Stomach (tissue), 9 donors: ENCODE results near the gene ZDHHC20. TPM values are rescaled to one million over a fixed set of nuclear protein-coding genes. Genes with fewer than 3 reads are reported as not detected.

Source experiments
- DNase-seq, 2 donors: peaks; one replicate each; pipeline versions ENCODE4 v3.0.0 to v3.0.0-alpha.2; 2013 to 2019
- H3K27ac ChIP-seq, 5 donors: fragments of 200-600 bp in 4 of 5; sonication (generic) in 4 of 5; one replicate each; pipeline ENCODE4 v1.5.1; 2013 to 2019; ENCODE audit warnings: mild to moderate bottlenecking in 1 of 5, moderate library complexity in 1 of 5
- H3K27me3 ChIP-seq, 3 donors: fragments of 200-600 bp; sonication (generic); one replicate each; pipeline ENCODE4 v1.5.1; 2017 to 2019; ENCODE audit warnings: mixed run types in 1 of 3
- H3K36me3 ChIP-seq, 4 donors: fragments of 200-600 bp; sonication (generic); 1 replicate in 3 of 4; 2 replicates in 1 of 4; pipeline ENCODE4 v1.5.1; 2016 to 2019
- H3K4me1 ChIP-seq, 4 donors: fragments of 200-600 bp; sonication (generic); one replicate each; pipeline ENCODE4 v1.5.1; 2016 to 2019
- H3K4me3 ChIP-seq, 4 donors: fragments of 200-600 bp; sonication (generic) in 3 of 4; one replicate each; pipeline ENCODE4 v1.5.1; 2016 to 2019; ENCODE audit warnings: mild to moderate bottlenecking in 1 of 4
- H3K9me3 ChIP-seq, 4 donors: fragments of 200-600 bp; sonication (generic); one replicate each; pipeline ENCODE4 v1.5.1; 2016 to 2019
- EP300 ChIP-seq: sonication (generic); formaldehyde crosslinking; IDR thresholded peaks from one replicate; pipeline ENCODE4 v1.6.1; 2017; ENCODE audit warnings: antibody characterized with exemption
- POLR2A ChIP-seq, 4 donors: fragments of 450-650 bp; IDR thresholded peaks; one replicate each; pipeline ENCODE4 v1.6.1; 2016; ENCODE audit warnings: antibody characterized with exemption in 4 of 4, control low read depth in 2 of 4, mild to moderate bottlenecking in 1 of 4, moderate library complexity in 1 of 4
- POLR2AphosphoS5 ChIP-seq, 3 donors: sonication (generic); formaldehyde crosslinking; IDR thresholded peaks; one replicate each; pipeline ENCODE4 v1.6.1; 2016; ENCODE audit warnings: antibody characterized with exemption in 3 of 3
- WGBS, 5 donors: extraction: QIAGEN DNeasy Blood & Tissue Kit in 3 of 5; methylation state at CpG; one replicate each; pipeline versions ENCODE4 v1.1.5 to v1.1.7; 2013 to 2018; 5-methylcytosine and 5-hydroxymethylcytosine counted together
- intact Hi-C: fragments of 100-400 bp; cut with DNase I; formaldehyde crosslinking; loops from one replicate; pipeline ENCODE4 v1.15.1; 2023; ENCODE audit warnings: low total_unique reads
- polyA plus RNA-seq, 3 donors: library from polyadenylated mRNA; stranded (reverse); fragments of 200-250 nt; gene quantifications; one replicate each; pipeline ENCODE4 v1.2.3, GENCODE V29; 2013
- total RNA-seq, 5 donors: library from RNA; depleted of rRNA; stranded (reverse); fragments of >200 nt; gene quantifications; one replicate each; pipeline versions ENCODE4 v1.1.0 to v1.2.3, GENCODE V29; 2014 to 2016
- TF ChIP-seq, protein P1 (sequence below), 7 experiments: fragments of 450-650 bp in 4 of 7; fragments of 200-600 bp in 3 of 7; sonication (generic) in 3 of 7; IDR thresholded peaks; one replicate each; pipeline ENCODE4 v1.5.1; 2016 to 2019; ENCODE audit warnings: antibody characterized with exemption in 7 of 7, control low read depth in 2 of 7, mild to moderate bottlenecking in 1 of 7
- donor health status: healthy with polysubstance abuse.
- donor health status: Bipolar disorder and iron deficiency.
- donor health status: healthy.

The ZDHHC20 gene
- total and polyA plus RNA-seq, 8 donors: 13.9 to 329 (median 37.7) TPM

GRCh38 chr13:21486322-21486721 lies 27.2 kb upstream of the ZDHHC20 start:
- WGBS, 5 donors: 89 to 98% (median 97%) methylated on average over 4 of the region's 4 CpGs

DNA sequence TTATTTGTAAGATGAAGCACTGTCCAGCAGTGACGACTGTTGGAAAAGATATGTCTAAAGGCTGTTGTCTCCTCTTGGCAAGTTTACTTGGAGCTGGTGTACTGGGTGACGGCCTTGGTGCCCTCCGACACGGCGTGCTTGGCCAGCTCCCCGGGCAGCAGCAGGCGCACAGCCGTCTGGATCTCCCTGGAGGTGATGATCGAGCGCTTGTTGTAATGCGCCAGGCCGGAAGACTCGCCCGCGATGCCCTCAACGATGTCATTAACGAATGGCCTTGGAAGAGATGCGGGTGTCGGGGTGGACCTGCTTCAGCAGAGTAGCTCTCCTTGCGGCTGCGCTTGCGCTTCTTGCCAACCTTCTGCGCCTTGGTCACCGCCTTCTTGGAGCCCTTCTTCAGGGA lies 24.6 kb upstream of the ZDHHC20 start:
- intact Hi-C loops: loop anchor here (10.0 kb wide), 1 partner anchor 379 kb away; no protein-coding TSS in a partner anchor
- H3K36me3 ChIP-seq: peaks cover 0 to under 1% (median under 1%) of the 10 kb centered on the region in 4 donors
- H3K27ac ChIP-seq: no peak overlapping the region
- peaks cover 9 to 34% (median 30%) of the 10 kb centered on the region in 4 donors for H3K9me3 ChIP-seq
- H3K27me3 ChIP-seq: no peaks in the 10 kb centered on the region
- peaks cover 0 to 9% (median 4%) of the 10 kb centered on the region in 4 donors for H3K4me1 ChIP-seq
- H3K4me3 ChIP-seq: no peak overlapping the region
- TF ChIP-seq POLR2A (IDR thresholded peaks at IDR 0.05) (no peak), EP300 (no peak), POLR2AphosphoS5 (IDR thresholded peaks at IDR 0.05) (no peak)
- TF ChIP-seq, protein P1, sequence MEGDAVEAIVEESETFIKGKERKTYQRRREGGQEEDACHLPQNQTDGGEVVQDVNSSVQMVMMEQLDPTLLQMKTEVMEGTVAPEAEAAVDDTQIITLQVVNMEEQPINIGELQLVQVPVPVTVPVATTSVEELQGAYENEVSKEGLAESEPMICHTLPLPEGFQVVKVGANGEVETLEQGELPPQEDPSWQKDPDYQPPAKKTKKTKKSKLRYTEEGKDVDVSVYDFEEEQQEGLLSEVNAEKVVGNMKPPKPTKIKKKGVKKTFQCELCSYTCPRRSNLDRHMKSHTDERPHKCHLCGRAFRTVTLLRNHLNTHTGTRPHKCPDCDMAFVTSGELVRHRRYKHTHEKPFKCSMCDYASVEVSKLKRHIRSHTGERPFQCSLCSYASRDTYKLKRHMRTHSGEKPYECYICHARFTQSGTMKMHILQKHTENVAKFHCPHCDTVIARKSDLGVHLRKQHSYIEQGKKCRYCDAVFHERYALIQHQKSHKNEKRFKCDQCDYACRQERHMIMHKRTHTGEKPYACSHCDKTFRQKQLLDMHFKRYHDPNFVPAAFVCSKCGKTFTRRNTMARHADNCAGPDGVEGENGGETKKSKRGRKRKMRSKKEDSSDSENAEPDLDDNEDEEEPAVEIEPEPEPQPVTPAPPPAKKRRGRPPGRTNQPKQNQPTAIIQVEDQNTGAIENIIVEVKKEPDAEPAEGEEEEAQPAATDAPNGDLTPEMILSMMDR (IDR thresholded peaks at IDR 0.05): no peak
- no peak for DNase-seq
- WGBS, 5 donors: 90 to 92% (median 91%) methylated on average over 18 to 24 of the region's 24 CpGs

More at GRCh38 chr13:21486322-21486721, 27.2 kb upstream of the ZDHHC20 start:
- Histone ChIP-seq H3K4me1 (no peaks in the 10 kb centered on the region), H3K4me3 (no peak overlapping the region), H3K27ac (no peak overlapping the region), H3K9me3 (peaks cover 9 to 37% (median 30%) of the 10 kb centered on the region in 4 donors), H3K36me3 (peaks cover 0 to 22% (median 15%) of the 10 kb centered on the region in 4 donors), H3K27me3 (no peaks in the 10 kb centered on the region)
- intact Hi-C loops: loop anchor here (10.0 kb wide), 1 partner anchor 382 kb away; no protein-coding TSS in a partner anchor
- TF ChIP-seq EP300 (no peak), POLR2AphosphoS5 (IDR thresholded peaks at IDR 0.05) (no peak), POLR2A (IDR thresholded peaks at IDR 0.05) (no peak)
- TF ChIP-seq, protein P1 (IDR thresholded peaks at IDR 0.05): no peak
- DNase-seq: no peak

GRCh38 chr13:21481359-21481758 lies 22.3 kb upstream of the ZDHHC20 start:
- intact Hi-C loops: loop anchor here (10.0 kb wide), 1 partner anchor 377 kb away; no protein-coding TSS in a partner anchor
- Histone ChIP-seq H3K27me3 (no peaks in the 10 kb centered on the region), H3K27ac (no peak overlapping the region), H3K9me3 (peaks cover 1 to 12% (median 11%) of the 10 kb centered on the region in 4 donors), H3K4me3 (no peak overlapping the region), H3K4me1 (peaks cover 0 to 23% (median 11%) of the 10 kb centered on the region in 4 donors), H3K36me3 (no peaks in the 10 kb centered on the region)
- no peak for TF ChIP-seq POLR2AphosphoS5 (IDR thresholded peaks at IDR 0.05)
- TF ChIP-seq, protein P1 (IDR thresholded peaks at IDR 0.05): no peak
- TF ChIP-seq EP300: no peak
- TF ChIP-seq POLR2A (IDR thresholded peaks at IDR 0.05): no peak
- 31 to 52% (median 46%) methylated on average over 6 of the region's 6 CpGs for WGBS, 5 donors
- DNase-seq: peak in 1 of 2 donors; percentile 25

DNA sequence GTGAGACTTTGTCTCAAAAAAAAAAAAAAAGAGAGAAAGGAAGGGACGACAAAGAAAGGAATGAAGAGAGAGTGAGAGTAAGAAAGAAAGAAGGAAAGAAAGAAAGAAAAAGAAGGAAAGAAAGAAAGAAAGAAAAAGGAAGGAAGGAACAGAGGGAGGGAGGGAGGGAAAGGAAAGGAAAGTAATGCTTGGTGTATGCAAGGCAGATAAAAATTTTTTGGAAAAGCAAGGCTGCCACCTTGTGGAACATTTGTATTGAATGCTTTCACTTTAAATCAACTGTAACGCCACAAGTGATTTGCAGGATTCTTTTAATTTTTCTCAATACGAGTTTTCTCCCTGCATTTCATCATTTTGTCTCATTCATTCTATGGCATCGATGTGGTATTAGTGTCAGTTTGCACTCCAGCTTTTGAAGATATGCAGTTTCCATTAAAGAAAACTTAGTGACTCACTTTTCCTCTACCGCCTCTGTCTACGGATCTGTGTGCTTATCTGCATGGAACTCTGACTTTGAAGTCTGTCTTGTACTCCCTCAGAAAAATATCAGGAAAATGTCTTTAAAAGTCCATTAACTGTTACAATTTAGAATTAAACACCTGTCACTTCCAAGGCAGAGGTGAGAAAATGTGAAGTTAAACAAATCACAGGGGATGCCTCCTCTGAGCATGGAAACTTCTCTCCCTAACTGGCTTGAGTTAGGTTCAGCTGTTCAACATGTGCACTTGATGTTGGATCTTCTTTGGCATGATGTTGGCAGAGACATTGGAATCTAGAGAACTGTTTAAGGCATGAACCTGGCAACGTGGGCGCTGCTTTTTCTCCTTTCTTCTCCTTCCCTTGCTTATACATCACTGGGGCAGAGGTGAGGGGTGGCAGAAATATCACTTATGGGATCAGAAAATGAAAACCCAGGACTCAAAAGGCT lies 20.0 kb upstream of the ZDHHC20 start:
- intact Hi-C loops: loop anchor here (10.0 kb wide), 2 partner anchors 184 to 534 kb away; no protein-coding TSS in a partner anchor
- no peaks in the 10 kb centered on the region for H3K27me3 ChIP-seq
- peak overlapping the region in 1 of 4 donors; percentile 24 for H3K4me3 ChIP-seq
- peak in 1 of 2 donors; percentile 92 for DNase-seq
- 16 to 25% (median 21%) methylated on average over 8 of the region's 8 CpGs for WGBS, 5 donors
- H3K36me3 ChIP-seq: no peaks in the 10 kb centered on the region
- peaks cover 0 to 24% (median 11%) of the 10 kb centered on the region in 4 donors for H3K4me1 ChIP-seq
- peak in 1 of 3 donors; percentile 39 for TF ChIP-seq POLR2AphosphoS5 (IDR thresholded peaks at IDR 0.05)
- TF ChIP-seq, protein P1 (IDR thresholded peaks at IDR 0.05): peak in 5 of 7 experiments; percentile 34 to 62 (median 57)
- no peak for TF ChIP-seq EP300
- no peak overlapping the region for H3K27ac ChIP-seq
- no peaks in the 10 kb centered on the region for H3K9me3 ChIP-seq
